WTC11 (cell line): ENCODE data around the gene PDCD1LG2. TPM values are rescaled to one million over a fixed set of nuclear protein-coding genes. Genes with fewer than 3 reads are reported as not detected.

Source experiments
- ATAC-seq: fragments of 200-7000 bp; cut with Tn5 transposase; 2 replicates; pipeline ENCODE4 v1.10.0; 2021; ENCODE audit warnings: mild to moderate bottlenecking, moderate library complexity
- CTCF ChIA-PET: fragments of 300-600 bp; sonication (Branson Sonifier 250); formaldehyde crosslinking; loops from one replicate; lab custom pipeline; 2021; ENCODE audit warnings: antibody characterized with exemption; lab: Charles Lee
- POLR2A ChIA-PET: fragments of 350-600 bp; sonication (Branson Sonifier 250); formaldehyde crosslinking; loops from one replicate; lab custom pipeline; 2021; ENCODE audit warnings: antibody characterized with exemption; lab: Charles Lee
- DNase-seq: peaks from one replicate; pipeline ENCODE4 v3.0.0; 2021; ENCODE audit warnings: low spot score
- H3K27ac Mint-ChIP-seq: 2 replicates; pipeline ENCODE4 v1.8.0; 2021; ENCODE audit warnings: mixed read lengths
- H3K27me3 Mint-ChIP-seq: 2 replicates; pipeline ENCODE4 v1.8.0; 2021; ENCODE audit warnings: low read depth, mild to moderate bottlenecking, moderate library complexity, mixed read lengths
- H3K36me3 Mint-ChIP-seq: 2 replicates; pipeline ENCODE4 v1.8.0; 2021; ENCODE audit warnings: mixed read lengths
- H3K4me1 Mint-ChIP-seq: 2 replicates; pipeline ENCODE4 v1.8.0; 2022; ENCODE audit warnings: mixed read lengths
- H3K4me3 Mint-ChIP-seq: 2 replicates; pipeline ENCODE4 v1.8.0; 2021; ENCODE audit warnings: mild to moderate bottlenecking, moderate library complexity, mixed read lengths
- H3K9me3 Mint-ChIP-seq: 2 replicates; pipeline ENCODE4 v1.8.0; 2021; ENCODE audit warnings: mixed read lengths
- ATF1 ChIP-seq: sonication (generic); formaldehyde crosslinking; IDR thresholded peaks from 2 replicates; pipeline ENCODE4 v1.8.1; 2023; ENCODE audit warnings: mild to moderate bottlenecking, moderate library complexity, missing genetic modification reagents
- CBFB ChIP-seq: sonication (generic); formaldehyde crosslinking; IDR thresholded peaks from 2 replicates; pipeline ENCODE4 v1.8.1; 2022; ENCODE audit warnings: mild to moderate bottlenecking, low read depth, missing genetic modification reagents
- CREB1 ChIP-seq: sonication (generic); formaldehyde crosslinking; IDR thresholded peaks from 2 replicates; pipeline ENCODE4 v1.8.0; 2023; ENCODE audit warnings: mild to moderate bottlenecking, missing genetic modification reagents
- E2F1 ChIP-seq: sonication (generic); formaldehyde crosslinking; IDR thresholded peaks from 2 replicates; pipeline ENCODE4 v1.8.0; 2022; ENCODE audit warnings: mild to moderate bottlenecking, missing genetic modification reagents
- FOXJ3 ChIP-seq: sonication (generic); formaldehyde crosslinking; IDR thresholded peaks from 2 replicates; pipeline ENCODE4 v1.9.0; 2021; ENCODE audit warnings: missing genetic modification reagents, mild to moderate bottlenecking, borderline replicate concordance
- IRF2 ChIP-seq: sonication (generic); formaldehyde crosslinking; IDR thresholded peaks from 2 replicates; pipeline ENCODE4 v1.8.0; 2022; ENCODE audit warnings: low read depth, missing genetic modification reagents, borderline replicate concordance
- MXD4 ChIP-seq: fragments of 250-450 bp; sonication (Bioruptor Pico); IDR thresholded peaks from 2 replicates; pipeline ENCODE4 v1.8.0; 2021; ENCODE audit warnings: mild to moderate bottlenecking, moderate library complexity, borderline replicate concordance
- NFYB ChIP-seq: sonication (generic); formaldehyde crosslinking; conservative IDR thresholded peaks from 2 replicates; pipeline ENCODE4 v1.8.0; 2022; ENCODE audit warnings: low read depth, missing genetic modification reagents
- NR2C2 ChIP-seq: sonication (generic); formaldehyde crosslinking; IDR thresholded peaks from 2 replicates; pipeline ENCODE4 v1.8.0; 2022; ENCODE audit warnings: mild to moderate bottlenecking, missing genetic modification reagents
- PREB ChIP-seq: sonication (generic); formaldehyde crosslinking; IDR thresholded peaks from 2 replicates; pipeline ENCODE4 v1.8.1; 2022; ENCODE audit warnings: mild to moderate bottlenecking, missing genetic modification reagents, moderate library complexity, borderline replicate concordance
- RORB ChIP-seq: fragments of 250-450 bp; sonication (Bioruptor Pico); IDR thresholded peaks from 2 replicates; pipeline ENCODE4 v1.9.0; 2021; ENCODE audit warnings: mild to moderate bottlenecking
- SP1 ChIP-seq: sonication (generic); formaldehyde crosslinking; conservative IDR thresholded peaks from 2 replicates; pipeline ENCODE4 v1.8.1; 2022; ENCODE audit warnings: missing genetic modification reagents
- ZNF671 ChIP-seq: fragments of 250-450 bp; sonication (Bioruptor Pico); IDR thresholded peaks from 2 replicates; pipeline ENCODE4 v1.8.0; 2021; ENCODE audit warnings: mild to moderate bottlenecking
- total RNA-seq: library from RNA; stranded (reverse); gene quantifications from 3 replicates; pipeline ENCODE4 v1.2.3, GENCODE V29; 2021
- TF ChIP-seq, protein P1 (sequence below): sonication (generic); formaldehyde crosslinking; IDR thresholded peaks from 2 replicates; pipeline ENCODE4 v1.8.1; 2023; ENCODE audit warnings: mild to moderate bottlenecking, missing genetic modification reagents, moderate library complexity
- TF ChIP-seq, protein P2 (sequence below): fragments of 250-450 bp; sonication (Bioruptor Pico); IDR thresholded peaks from 2 replicates; pipeline ENCODE4 v1.9.0; 2021; ENCODE audit warnings: moderate library complexity, mild to moderate bottlenecking, inconsistent platforms, borderline replicate concordance
- TF ChIP-seq, protein P3 (sequence below): sonication (generic); formaldehyde crosslinking; IDR thresholded peaks from 2 replicates; pipeline ENCODE4 v1.8.1; 2023; ENCODE audit warnings: mild to moderate bottlenecking, moderate library complexity, missing genetic modification reagents
- TF ChIP-seq, protein P4 (sequence below): sonication (generic); formaldehyde crosslinking; IDR thresholded peaks from 2 replicates; pipeline ENCODE4 v1.8.1; 2022; ENCODE audit warnings: mild to moderate bottlenecking, moderate library complexity, missing genetic modification reagents

The PDCD1LG2 gene
- total RNA-seq, 1 experiment from 2014 or later: not detected

- no peaks in the 10 kb centered on the region for H3K27me3 Mint-ChIP-seq
- TF ChIP-seq IRF2 (CRISPR knock-in tag) (no peak), ATF1 (CRISPR knock-in tag) (no peak), SP1 (CRISPR knock-in tag) (no peak)
- TF ChIP-seq, protein P1, sequence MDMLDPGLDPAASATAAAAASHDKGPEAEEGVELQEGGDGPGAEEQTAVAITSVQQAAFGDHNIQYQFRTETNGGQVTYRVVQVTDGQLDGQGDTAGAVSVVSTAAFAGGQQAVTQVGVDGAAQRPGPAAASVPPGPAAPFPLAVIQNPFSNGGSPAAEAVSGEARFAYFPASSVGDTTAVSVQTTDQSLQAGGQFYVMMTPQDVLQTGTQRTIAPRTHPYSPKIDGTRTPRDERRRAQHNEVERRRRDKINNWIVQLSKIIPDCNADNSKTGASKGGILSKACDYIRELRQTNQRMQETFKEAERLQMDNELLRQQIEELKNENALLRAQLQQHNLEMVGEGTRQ (CRISPR knock-in tag): no peak
Observed at GRCh38 chr9:5488221-5489008, 21.9 kb upstream of the PDCD1LG2 start.

GRCh38 chr9:5489630-5490490 is 20.5 kb upstream of the PDCD1LG2 start:
- peaks cover 4% of the 10 kb centered on the region for H3K9me3 Mint-ChIP-seq
- POLR2A ChIA-PET: no interaction called here

More at GRCh38 chr9:5488221-5489008, 21.9 kb upstream of the PDCD1LG2 start:
- Mint-ChIP-seq H3K36me3 (no peaks in the 10 kb centered on the region), H3K27ac (no peak overlapping the region), H3K9me3 (no peaks in the 10 kb centered on the region), H3K4me1 (peaks cover 20% of the 10 kb centered on the region), H3K4me3 (no peak overlapping the region)
- DNase-seq (no peak), ATAC-seq (no peak)
- ChIA-PET POLR2A (no interaction called here), CTCF (interaction anchor here (0.7 kb wide), 1 partner anchor 112 kb away, joined by 3 read pairs; no protein-coding TSS in a partner anchor)

More at GRCh38 chr9:5489630-5490490, 20.5 kb upstream of the PDCD1LG2 start:
- peaks cover 20% of the 10 kb centered on the region for H3K4me1 Mint-ChIP-seq
- CTCF ChIA-PET: no interaction called here
- TF ChIP-seq, protein P2, sequence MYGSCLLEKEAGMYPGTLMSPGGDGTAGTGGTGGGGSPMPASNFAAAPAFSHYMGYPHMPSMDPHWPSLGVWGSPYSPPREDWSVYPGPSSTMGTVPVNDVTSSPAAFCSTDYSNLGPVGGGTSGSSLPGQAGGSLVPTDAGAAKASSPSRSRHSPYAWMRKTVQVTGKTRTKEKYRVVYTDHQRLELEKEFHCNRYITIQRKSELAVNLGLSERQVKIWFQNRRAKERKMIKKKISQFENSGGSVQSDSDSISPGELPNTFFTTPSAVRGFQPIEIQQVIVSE (CRISPR knock-in tag): no peak
- no peak for TF ChIP-seq CBFB (CRISPR knock-in tag)
- TF ChIP-seq NR2C2 (CRISPR knock-in tag): no peak
- TF ChIP-seq CREB1 (CRISPR knock-in tag): no peak
- TF ChIP-seq ATF1 (CRISPR knock-in tag): no peak
- TF ChIP-seq, protein P3, sequence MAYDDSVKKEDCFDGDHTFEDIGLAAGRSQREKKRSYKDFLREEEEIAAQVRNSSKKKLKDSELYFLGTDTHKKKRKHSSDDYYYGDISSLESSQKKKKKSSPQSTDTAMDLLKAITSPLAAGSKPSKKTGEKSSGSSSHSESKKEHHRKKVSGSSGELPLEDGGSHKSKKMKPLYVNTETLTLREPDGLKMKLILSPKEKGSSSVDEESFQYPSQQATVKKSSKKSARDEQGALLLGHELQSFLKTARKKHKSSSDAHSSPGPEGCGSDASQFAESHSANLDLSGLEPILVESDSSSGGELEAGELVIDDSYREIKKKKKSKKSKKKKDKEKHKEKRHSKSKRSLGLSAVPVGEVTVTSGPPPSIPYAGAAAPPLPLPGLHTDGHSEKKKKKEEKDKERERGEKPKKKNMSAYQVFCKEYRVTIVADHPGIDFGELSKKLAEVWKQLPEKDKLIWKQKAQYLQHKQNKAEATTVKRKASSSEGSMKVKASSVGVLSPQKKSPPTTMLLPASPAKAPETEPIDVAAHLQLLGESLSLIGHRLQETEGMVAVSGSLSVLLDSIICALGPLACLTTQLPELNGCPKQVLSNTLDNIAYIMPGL (CRISPR knock-in tag): no peak
- no peak for TF ChIP-seq MXD4
- TF ChIP-seq FOXJ3 (CRISPR knock-in tag): no peak
- TF ChIP-seq, protein P4, sequence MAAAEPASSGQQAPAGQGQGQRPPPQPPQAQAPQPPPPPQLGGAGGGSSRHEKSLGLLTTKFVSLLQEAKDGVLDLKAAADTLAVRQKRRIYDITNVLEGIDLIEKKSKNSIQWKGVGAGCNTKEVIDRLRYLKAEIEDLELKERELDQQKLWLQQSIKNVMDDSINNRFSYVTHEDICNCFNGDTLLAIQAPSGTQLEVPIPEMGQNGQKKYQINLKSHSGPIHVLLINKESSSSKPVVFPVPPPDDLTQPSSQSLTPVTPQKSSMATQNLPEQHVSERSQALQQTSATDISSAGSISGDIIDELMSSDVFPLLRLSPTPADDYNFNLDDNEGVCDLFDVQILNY: no peak
- TF ChIP-seq PREB: no peak
- no peak for TF ChIP-seq NFYB (CRISPR knock-in tag)
- no peak for TF ChIP-seq E2F1
- TF ChIP-seq ZNF671 (CRISPR knock-in tag): no peak
- no peak for TF ChIP-seq RORB (CRISPR knock-in tag)
- H3K27ac Mint-ChIP-seq: no peak overlapping the region
- no peaks in the 10 kb centered on the region for H3K36me3 Mint-ChIP-seq
- H3K27me3 Mint-ChIP-seq: no peaks in the 10 kb centered on the region
- no peak overlapping the region for H3K4me3 Mint-ChIP-seq
- no peak for DNase-seq
- ATAC-seq: no peak; the same call in 1 of the 2 replicates
